HFF-Myc (cell line): ENCODE results near the gene CDH13.

Experiments
- DNase-seq: peaks from one replicate; pipeline ENCODE4 v3.0.0-alpha.2; 2011; ENCODE audit warnings: low read depth; ENCODE audit errors: extremely low read depth
- H3K4me3 ChIP-seq: replicated peaks from 2 replicates; pipeline ENCODE4 v1.5.1; 2011; ENCODE audit warnings: low read depth, mild to moderate bottlenecking, control low read depth, low read length
- CTCF ChIP-seq: IDR thresholded peaks from 2 replicates; pipeline ENCODE4 v1.5.1; 2012; ENCODE audit warnings: mild to moderate bottlenecking, low read depth, low read length, control low read depth; ENCODE audit errors: missing control alignments

The CDH13 gene

GRCh38 chr16:82695806-82696205 lies 69.0 kb downstream of the CDH13 start:
- no peak for DNase-seq
- TF ChIP-seq CTCF, result no peak
- no peak overlapping the region for H3K4me3 ChIP-seq

GRCh38 chr16:82699260-82699659 lies 72.5 kb downstream of the CDH13 start:
- no peak for DNase-seq
- no peak overlapping the region for H3K4me3 ChIP-seq
- TF ChIP-seq CTCF, result no peak

- DNase-seq, result peak; percentile 67
- no peak overlapping the region for H3K4me3 ChIP-seq
- TF ChIP-seq CTCF, result no peak
Measured at GRCh38 chr16:82699711-82700495, 73.1 kb downstream of the CDH13 start.

- DNase-seq, result no peak
- no peak for TF ChIP-seq CTCF
- H3K4me3 ChIP-seq, result no peak overlapping the region
Measured at GRCh38 chr16:82700541-82701235, 73.9 kb downstream of the CDH13 start.

DNA sequence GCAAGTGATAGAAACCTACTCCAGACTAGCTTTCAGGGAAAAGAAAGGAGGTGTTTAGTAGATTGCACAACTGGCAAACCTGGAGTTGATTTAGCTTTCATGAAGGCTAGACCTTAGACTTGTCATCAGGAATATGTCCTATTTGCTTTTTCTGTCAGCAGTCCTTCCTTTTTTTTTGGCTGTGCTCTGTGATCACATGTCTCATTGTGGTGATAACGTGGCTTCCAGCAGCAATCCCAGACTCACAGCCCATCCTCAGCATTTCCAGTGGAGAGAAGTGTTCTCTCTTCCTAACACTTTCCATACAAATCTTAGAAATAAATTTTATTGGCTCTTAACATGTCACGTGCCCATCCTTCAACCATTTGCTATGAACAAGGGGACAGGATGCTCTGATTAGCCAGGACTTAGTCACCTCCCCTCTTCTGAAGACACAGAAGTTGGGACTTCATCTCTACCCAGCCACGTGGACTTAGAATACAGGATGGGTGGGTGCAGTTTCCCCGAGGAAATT lies 74.7 kb downstream of the CDH13 start:
- H3K4me3 ChIP-seq, result no peak overlapping the region
- DNase-seq, result no peak
- TF ChIP-seq CTCF, result no peak

- H3K4me3 ChIP-seq, result no peak overlapping the region
- TF ChIP-seq CTCF, result no peak
Measured at GRCh38 chr16:82703161-82703560, 76.4 kb downstream of the CDH13 start.

More at GRCh38 chr16:82703161-82703560, 76.4 kb downstream of the CDH13 start:
- DNase-seq, result no peak
